ENCODE measurements around the gene OCA2. TPM values are rescaled to one million over a fixed set of nuclear protein-coding genes. Genes with fewer than 3 reads are reported as not detected.

OCA2 gene
- total and polyA plus RNA-seq, 4 donors, result 2.6 to 7.5 (median 3.2) TPM

DNA sequence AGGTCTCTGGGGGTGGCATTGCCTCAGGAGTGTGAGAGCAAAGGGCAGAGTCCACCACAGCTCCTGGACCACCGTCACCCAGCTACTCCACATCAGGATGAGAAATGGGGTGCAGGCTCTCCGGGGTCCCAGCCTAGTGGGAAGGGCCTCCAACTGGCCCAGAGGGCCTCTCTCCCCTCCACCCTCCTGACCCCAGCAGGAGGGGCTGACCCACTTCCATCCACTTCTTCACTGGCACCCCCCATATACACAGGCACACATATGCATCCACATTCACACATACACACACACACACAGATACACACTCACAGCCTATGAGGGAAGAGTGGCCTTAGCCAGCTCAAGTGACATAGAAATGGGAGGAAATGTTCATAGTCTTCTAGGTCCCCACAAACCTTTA lies 286.0 kb downstream of the OCA2 start:
- 95% methylated on average over 2 of the region's 2 CpGs for whole genome bisulfite sequencing (ENCODE audit: insufficient coverage)
- Histone ChIP-seq H3K4me3 (ENCODE audit: low read depth, low read length) (no peak overlapping the region), H3K4me1 (ENCODE audit: control insufficient read depth, insufficient read depth, low read length) (peaks cover 3% of the 10 kb centered on the region), H3K36me3 (ENCODE audit: control insufficient read depth, insufficient read depth, low read length) (no peaks in the 10 kb centered on the region), H3K27ac (ENCODE audit: low read depth, low read length) (no peak overlapping the region), H3K27me3 (ENCODE audit: control insufficient read depth, insufficient read depth, low read length) (no peaks in the 10 kb centered on the region), H3K9me3 (ENCODE audit: control insufficient read depth, insufficient read depth, low read length) (peaks cover 2% of the 10 kb centered on the region)
- DNase-seq (ENCODE audit: low read depth in 4 of 6, low spot score in 6 of 6), result no peak

DNA sequence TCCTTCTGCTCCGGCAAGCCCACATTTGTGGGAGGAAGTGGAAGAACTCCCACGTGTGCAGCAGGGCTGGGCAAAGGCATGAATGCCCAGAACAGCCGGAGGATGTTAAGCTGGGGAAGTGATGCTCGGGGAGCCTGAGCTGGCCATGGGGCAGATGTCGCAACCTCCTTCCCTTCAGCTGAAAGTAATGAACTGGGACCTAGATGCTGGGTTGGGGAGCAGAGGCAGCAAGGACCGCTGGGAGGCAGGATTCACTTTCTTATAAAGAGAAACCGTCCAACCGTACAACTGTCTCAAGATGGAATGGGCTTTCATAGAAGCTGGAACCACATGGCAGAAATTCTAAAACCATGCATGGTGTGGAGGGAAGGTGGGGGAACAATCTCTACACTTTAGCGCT lies 290.9 kb downstream of the OCA2 start:
- Histone ChIP-seq H3K36me3 (ENCODE audit: control insufficient read depth, insufficient read depth, low read length) (no peaks in the 10 kb centered on the region), H3K9me3 (ENCODE audit: control insufficient read depth, insufficient read depth, low read length) (no peaks in the 10 kb centered on the region), H3K4me3 (ENCODE audit: low read depth, low read length) (no peak overlapping the region), H3K4me1 (ENCODE audit: control insufficient read depth, insufficient read depth, low read length) (peaks cover 3% of the 10 kb centered on the region), H3K27me3 (ENCODE audit: control insufficient read depth, insufficient read depth, low read length) (no peaks in the 10 kb centered on the region), H3K27ac (ENCODE audit: low read depth, low read length) (no peak overlapping the region)
- WGBS (ENCODE audit: insufficient coverage), result 96% methylated on average over 6 of the region's 9 CpGs
- DNase-seq (ENCODE audit: low read depth in 4 of 6, low spot score in 6 of 6), result no peak

- Histone ChIP-seq H3K27me3 (ENCODE audit: control insufficient read depth, insufficient read depth, low read length) (no peaks in the 10 kb centered on the region), H3K9me3 (ENCODE audit: control insufficient read depth, insufficient read depth, low read length) (peaks cover under 1% of the 10 kb centered on the region), H3K4me1 (ENCODE audit: control insufficient read depth, insufficient read depth, low read length) (no peaks in the 10 kb centered on the region), H3K36me3 (ENCODE audit: control insufficient read depth, insufficient read depth, low read length) (no peaks in the 10 kb centered on the region), H3K4me3 (ENCODE audit: low read depth, low read length) (no peak overlapping the region), H3K27ac (ENCODE audit: low read depth, low read length) (no peak overlapping the region)
- DNase-seq (ENCODE audit: low read depth in 4 of 6, low spot score in 6 of 6), result peak in 1 of 6 donors; percentile 42
- WGBS (ENCODE audit: insufficient coverage), result 89% methylated on average over 6 of the region's 7 CpGs
Measured at GRCh38 chr15:27807335-27807734, 291.8 kb downstream of the OCA2 start.

DNA sequence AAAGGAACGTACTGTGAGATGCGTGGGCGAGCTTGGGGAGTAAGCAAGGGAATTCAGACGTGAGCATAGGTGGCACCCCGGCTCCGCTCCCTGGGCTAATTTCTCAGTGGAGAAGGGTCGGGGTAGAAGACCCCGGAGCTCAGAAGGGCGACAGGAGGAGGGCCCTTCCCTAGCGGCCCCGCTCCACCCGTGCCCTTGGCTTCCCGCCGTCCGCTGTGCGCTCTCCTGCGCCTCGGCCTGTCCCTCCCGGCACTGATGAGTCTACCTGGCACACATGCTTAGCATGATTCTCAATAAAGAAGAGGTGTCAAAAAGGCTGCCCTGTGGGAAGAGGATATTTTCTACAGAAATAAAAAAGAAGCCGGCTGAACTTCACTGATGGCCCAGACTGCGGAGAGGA lies 292.7 kb downstream of the OCA2 start:
- H3K9me3 ChIP-seq (ENCODE audit: control insufficient read depth, insufficient read depth, low read length), result peaks cover 2% of the 10 kb centered on the region
- H3K36me3 ChIP-seq (ENCODE audit: control insufficient read depth, insufficient read depth, low read length), result no peaks in the 10 kb centered on the region
- DNase-seq (ENCODE audit: low read depth in 4 of 6, low spot score in 6 of 6), result no peak
- H3K4me3 ChIP-seq (ENCODE audit: low read depth, low read length), result no peak overlapping the region
- no peaks in the 10 kb centered on the region for H3K27me3 ChIP-seq (ENCODE audit: control insufficient read depth, insufficient read depth, low read length)
- no peaks in the 10 kb centered on the region for H3K4me1 ChIP-seq (ENCODE audit: control insufficient read depth, insufficient read depth, low read length)
- H3K27ac ChIP-seq (ENCODE audit: low read depth, low read length), result no peak overlapping the region
- 96% methylated on average over 11 of the region's 21 CpGs for WGBS (ENCODE audit: insufficient coverage)

GRCh38 chr15:27805261-27806220 lies 293.6 kb downstream of the OCA2 start:
- H3K36me3 ChIP-seq (ENCODE audit: control insufficient read depth, insufficient read depth, low read length), result no peaks in the 10 kb centered on the region
- H3K27me3 ChIP-seq (ENCODE audit: control insufficient read depth, insufficient read depth, low read length), result no peaks in the 10 kb centered on the region
- no peak overlapping the region for H3K4me3 ChIP-seq (ENCODE audit: low read depth, low read length)
- H3K9me3 ChIP-seq (ENCODE audit: control insufficient read depth, insufficient read depth, low read length), result peaks cover 2% of the 10 kb centered on the region
- 98% methylated on average over 48 of the region's 54 CpGs for WGBS (ENCODE audit: insufficient coverage)
- no peak for DNase-seq (ENCODE audit: low read depth in 4 of 6, low spot score in 6 of 6)
- no peak overlapping the region for H3K27ac ChIP-seq (ENCODE audit: low read depth, low read length)
- H3K4me1 ChIP-seq (ENCODE audit: control insufficient read depth, insufficient read depth, low read length), result no peaks in the 10 kb centered on the region

DNA sequence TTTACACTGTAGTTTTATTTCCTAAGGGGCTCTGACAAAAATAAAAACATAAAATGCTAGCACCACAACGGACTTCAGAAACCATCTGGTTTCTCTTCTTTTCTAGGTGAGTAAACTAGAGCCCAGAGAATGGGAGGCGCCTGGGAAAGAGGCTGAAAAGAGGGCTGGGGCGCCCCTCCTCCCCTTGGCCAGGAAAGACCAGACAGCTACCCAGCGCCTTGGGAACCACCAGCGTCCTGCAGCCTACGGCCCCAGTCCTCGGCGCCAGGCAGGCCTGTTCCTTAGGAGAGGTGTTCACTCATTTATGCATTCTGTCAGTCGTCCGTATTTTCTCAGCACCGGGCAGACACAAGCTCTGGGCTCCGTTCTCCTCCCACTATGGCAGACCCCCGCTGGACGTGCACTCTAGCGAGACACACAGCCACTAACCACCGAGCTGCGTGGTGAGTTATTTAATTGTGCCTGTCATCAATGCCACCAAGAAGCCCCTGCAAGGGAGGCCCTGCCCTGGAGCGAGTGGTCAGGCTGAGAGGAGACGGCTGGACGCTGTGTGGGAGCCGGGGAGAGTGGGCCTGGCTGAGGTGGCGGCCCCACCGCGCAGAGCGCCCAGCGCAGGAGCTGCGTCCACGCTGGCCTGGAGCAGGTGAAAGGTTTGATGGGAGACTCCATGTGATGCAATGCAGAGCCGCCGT lies 294.4 kb downstream of the OCA2 start:
- H3K27me3 ChIP-seq (ENCODE audit: control insufficient read depth, insufficient read depth, low read length), result no peaks in the 10 kb centered on the region
- no peaks in the 10 kb centered on the region for H3K36me3 ChIP-seq (ENCODE audit: control insufficient read depth, insufficient read depth, low read length)
- H3K9me3 ChIP-seq (ENCODE audit: control insufficient read depth, insufficient read depth, low read length), result peaks cover 2% of the 10 kb centered on the region
- DNase-seq (ENCODE audit: low read depth in 4 of 6, low spot score in 6 of 6), result no peak
- H3K4me1 ChIP-seq (ENCODE audit: control insufficient read depth, insufficient read depth, low read length), result no peaks in the 10 kb centered on the region
- 95% methylated on average over 29 of the region's 30 CpGs for WGBS (ENCODE audit: insufficient coverage)
- no peak overlapping the region for H3K4me3 ChIP-seq (ENCODE audit: low read depth, low read length)
- no peak overlapping the region for H3K27ac ChIP-seq (ENCODE audit: low read depth, low read length)

- no peak overlapping the region for H3K4me3 ChIP-seq (ENCODE audit: low read depth, low read length)
- H3K36me3 ChIP-seq (ENCODE audit: control insufficient read depth, insufficient read depth, low read length), result no peaks in the 10 kb centered on the region
- peaks cover 19% of the 10 kb centered on the region for H3K4me1 ChIP-seq (ENCODE audit: control insufficient read depth, insufficient read depth, low read length)
- no peak for DNase-seq (ENCODE audit: low read depth in 4 of 6, low spot score in 6 of 6)
- WGBS (ENCODE audit: insufficient coverage), result 34% methylated on average over 4 of the region's 5 CpGs
- no peak overlapping the region for H3K27ac ChIP-seq (ENCODE audit: low read depth, low read length)
- H3K9me3 ChIP-seq (ENCODE audit: control insufficient read depth, insufficient read depth, low read length), result peaks cover 2% of the 10 kb centered on the region
- H3K27me3 ChIP-seq (ENCODE audit: control insufficient read depth, insufficient read depth, low read length), result no peaks in the 10 kb centered on the region
Measured at GRCh38 chr15:27798807-27799206, 300.3 kb downstream of the OCA2 start.

GRCh38 chr15:27797765-27798164 lies 301.4 kb downstream of the OCA2 start:
- no peak overlapping the region for H3K4me3 ChIP-seq (ENCODE audit: low read depth, low read length)
- peaks cover 19% of the 10 kb centered on the region for H3K4me1 ChIP-seq (ENCODE audit: control insufficient read depth, insufficient read depth, low read length)
- no peak for DNase-seq (ENCODE audit: low read depth in 4 of 6, low spot score in 6 of 6)
- H3K27me3 ChIP-seq (ENCODE audit: control insufficient read depth, insufficient read depth, low read length), result no peaks in the 10 kb centered on the region
- 72% methylated on average over 8 of the region's 8 CpGs for WGBS (ENCODE audit: insufficient coverage)
- no peaks in the 10 kb centered on the region for H3K36me3 ChIP-seq (ENCODE audit: control insufficient read depth, insufficient read depth, low read length)
- no peak overlapping the region for H3K27ac ChIP-seq (ENCODE audit: low read depth, low read length)
- H3K9me3 ChIP-seq (ENCODE audit: control insufficient read depth, insufficient read depth, low read length), result peaks cover 2% of the 10 kb centered on the region

DNA sequence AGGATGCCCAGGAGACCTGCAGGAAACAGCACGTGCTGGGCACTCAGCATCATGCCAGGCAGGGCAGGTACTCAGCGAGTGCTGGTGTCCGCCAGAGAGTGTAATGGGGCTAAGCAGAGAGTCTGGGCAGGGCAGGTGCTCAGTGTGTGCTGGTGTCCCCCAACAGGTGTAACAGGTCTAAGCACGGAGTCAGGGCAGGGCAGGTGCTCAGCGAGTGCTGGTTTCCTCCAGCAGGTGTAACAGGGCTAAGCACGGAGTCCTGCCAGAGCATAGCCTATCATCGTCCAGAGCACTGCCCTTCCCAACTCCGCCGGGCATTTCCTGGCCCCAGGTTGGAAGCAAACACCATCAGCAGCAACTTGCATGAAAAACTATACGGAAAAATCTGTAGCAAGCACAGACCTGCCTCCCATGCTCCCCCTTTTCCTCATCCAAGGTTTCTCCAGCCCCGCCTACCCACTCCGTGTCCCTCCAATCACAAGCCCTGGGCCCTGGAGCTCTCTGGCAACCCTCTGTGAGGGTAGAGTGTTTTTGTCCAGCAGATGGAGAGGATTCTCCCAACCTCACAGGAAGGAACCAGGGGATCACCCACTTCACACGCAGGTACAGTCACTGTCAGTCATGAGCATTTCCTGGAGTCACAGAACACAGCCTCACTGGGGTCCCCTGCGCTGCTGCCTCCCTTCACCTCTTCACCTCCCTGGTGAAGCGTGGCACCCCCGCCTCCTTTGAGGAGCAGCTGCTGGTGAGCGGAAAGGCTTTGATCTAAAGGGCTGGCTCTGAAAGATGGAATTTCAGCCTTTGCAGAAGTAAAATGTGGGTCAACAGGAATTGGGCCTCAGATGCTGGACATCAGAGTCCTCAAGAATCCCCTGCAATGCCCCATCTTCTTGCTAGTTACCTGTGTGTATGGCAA lies 302.5 kb downstream of the OCA2 start:
- Histone ChIP-seq H3K36me3 (ENCODE audit: control insufficient read depth, insufficient read depth, low read length) (no peaks in the 10 kb centered on the region), H3K27me3 (ENCODE audit: control insufficient read depth, insufficient read depth, low read length) (no peaks in the 10 kb centered on the region), H3K4me3 (ENCODE audit: low read depth, low read length) (no peak overlapping the region), H3K9me3 (ENCODE audit: control insufficient read depth, insufficient read depth, low read length) (no peaks in the 10 kb centered on the region), H3K27ac (ENCODE audit: low read depth, low read length) (no peak overlapping the region), H3K4me1 (ENCODE audit: control insufficient read depth, insufficient read depth, low read length) (peaks cover 19% of the 10 kb centered on the region)
- 86% methylated on average over 11 of the region's 17 CpGs for WGBS (ENCODE audit: insufficient coverage)
- no peak for DNase-seq (ENCODE audit: low read depth in 4 of 6, low spot score in 6 of 6)
